HG03039 (cell line): Measurements from ENCODE around the gene TBK1.

ENCODE experiments used
- ATAC-seq: cut with Tn5 transposase; IDR thresholded peaks from one replicate; pipeline ENCODE4 v1.9.1; 2021; ENCODE audit warnings: mild to moderate bottlenecking, moderate library complexity; ENCODE audit not compliant: unreplicated experiment

TBK1 gene

DNA sequence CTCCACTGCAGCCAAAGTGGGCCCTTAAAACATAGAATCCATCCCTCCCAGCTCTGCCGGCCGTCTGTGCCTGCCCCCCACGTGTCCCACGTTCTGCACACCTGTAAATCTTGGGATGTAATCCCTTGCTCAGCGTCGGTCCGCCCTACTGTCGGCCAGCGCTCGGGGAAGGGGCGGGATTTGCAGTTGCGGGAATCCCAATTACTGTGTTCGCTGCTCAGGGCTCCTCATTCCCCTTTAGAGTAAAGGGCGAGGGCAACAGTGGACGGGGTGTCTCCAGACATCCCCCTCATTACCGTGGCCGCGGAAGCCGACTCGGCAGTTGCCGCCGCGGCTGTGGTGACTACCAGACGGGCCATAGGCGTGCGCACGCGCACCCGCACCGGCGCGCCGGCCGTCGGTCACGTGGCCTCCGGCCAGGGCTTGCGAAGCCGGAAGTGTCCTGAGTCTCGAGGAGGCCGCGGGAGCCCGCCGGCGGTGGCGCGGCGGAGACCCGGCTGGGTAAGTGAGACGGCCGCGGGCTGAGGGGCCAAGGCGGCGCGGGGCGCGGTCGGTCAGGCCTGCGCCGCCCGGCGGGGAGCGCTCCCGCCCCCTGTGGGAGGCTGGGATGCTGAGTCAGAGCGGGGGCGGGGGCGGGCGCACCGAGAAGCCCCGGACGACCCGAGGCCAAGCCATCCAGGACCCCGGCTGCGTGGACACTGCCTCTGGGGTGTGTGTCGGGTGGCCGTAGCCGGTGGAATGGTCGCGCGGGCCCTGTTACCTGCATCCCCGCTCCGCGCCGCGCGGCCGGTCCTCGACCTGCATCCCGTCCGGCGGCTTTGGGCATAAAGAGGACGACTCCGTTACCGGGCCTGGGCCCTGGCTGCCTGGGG lies at the start of gene TBK1:
TBK1 (plus strand) TSS at position 434 of the 872 bp plus-strand sequence. CDS start 3,751 bp downstream, outside the sequence.
- peak; percentile 86 for ATAC-seq

DNA sequence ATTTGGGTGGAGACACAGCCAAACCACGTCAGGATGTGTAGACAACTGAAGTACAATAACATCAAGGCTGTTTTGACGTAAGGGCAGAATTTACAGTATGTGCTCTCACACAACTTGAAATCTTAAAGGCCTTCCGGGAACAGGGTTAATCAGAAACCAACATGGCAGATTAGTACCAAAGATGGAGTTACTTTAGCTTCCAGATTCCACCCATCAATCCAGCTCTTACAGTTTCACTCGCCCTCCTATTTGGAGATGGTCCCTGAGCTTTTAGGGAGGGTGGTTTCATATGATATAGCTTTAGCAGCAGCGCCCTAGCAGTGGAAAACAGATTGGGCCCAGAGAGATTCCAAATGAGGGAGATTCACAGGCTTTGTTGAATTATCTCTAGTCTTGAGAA lies 49.7 kb upstream of the TBK1 start:
- ATAC-seq: no peak

DNA sequence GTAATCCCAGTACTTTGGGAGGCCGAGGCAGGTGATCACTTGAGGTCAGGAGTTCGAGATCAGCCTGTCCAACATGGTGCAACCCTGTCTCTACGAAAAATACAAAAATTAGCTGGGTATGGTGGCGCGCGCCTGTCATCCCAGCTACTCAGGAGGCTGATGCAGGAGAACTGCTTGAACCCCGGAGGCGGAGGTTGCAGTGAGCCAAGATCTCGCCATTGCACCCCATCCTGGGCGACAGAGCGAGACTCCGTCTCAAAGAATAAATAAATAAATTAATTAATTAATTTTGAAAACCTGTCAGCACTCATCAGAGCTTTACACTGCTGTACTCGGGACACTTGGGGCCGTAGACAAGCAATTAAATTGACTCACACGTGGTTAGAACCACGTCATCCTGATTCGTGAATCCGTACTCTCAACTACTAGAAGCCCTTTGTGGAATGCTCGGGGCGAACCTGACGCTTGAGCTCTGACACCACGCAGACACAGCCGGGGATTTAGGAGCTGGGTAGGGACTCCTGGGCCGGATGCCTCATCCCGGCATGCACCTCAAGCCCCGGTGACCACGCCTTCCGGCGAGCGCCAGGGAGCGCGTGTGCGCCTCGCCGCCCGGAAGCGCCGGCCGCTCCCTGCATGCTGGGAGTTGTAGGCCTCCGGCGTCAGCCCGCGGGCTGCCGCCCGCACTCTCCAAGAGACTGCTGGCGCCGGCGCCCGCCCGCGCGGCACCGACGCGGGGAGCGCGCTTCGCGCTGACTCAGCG lies 48.0 kb upstream of the TBK1 start, which contains the start of gene XPOT:
XPOT (plus strand) TSS at position 686 of the 763 bp plus-strand sequence. CDS start 5,644 bp downstream, outside the sequence.
- ATAC-seq: peak; percentile 94

DNA sequence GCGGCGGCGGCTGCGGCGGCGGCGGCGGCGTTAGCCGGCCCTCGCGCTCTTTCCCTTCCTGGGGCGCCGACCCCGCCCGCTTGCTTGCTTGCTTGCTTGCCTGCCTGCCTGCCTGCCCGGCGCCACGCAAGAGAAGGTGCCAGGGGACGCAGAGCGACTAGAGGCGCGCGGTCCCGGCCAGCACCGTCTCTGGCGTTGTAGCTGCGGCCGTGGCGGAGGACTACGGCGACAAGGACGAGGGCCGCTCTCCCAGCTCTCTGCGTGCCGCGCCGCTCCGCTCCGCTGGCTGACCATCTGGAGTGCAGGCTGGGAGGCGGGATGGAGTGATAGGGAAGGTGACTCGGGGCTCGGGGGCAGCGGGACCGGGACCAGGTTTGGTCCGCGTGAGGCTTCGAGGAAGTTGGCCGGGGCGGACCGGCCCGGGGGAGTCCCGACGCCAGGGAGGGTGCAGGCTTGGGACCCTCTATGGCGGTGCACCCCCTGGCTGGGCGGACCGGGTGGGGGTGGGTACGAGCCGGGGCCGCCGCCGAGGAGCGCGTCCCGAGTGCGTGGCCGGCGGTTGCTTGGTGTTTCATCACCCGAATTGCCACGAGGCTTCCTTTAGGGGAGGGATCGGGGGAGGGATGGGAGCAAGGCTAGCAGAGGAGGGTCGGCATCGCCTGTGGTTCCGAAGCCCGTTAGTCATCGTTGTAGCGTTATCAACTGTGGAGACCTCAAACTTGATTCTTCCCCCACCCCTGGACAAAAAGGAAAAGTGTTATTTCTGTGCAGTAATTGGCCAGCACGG lies 47.3 kb upstream of the TBK1 start:
- ATAC-seq: peak; percentile 22

DNA sequence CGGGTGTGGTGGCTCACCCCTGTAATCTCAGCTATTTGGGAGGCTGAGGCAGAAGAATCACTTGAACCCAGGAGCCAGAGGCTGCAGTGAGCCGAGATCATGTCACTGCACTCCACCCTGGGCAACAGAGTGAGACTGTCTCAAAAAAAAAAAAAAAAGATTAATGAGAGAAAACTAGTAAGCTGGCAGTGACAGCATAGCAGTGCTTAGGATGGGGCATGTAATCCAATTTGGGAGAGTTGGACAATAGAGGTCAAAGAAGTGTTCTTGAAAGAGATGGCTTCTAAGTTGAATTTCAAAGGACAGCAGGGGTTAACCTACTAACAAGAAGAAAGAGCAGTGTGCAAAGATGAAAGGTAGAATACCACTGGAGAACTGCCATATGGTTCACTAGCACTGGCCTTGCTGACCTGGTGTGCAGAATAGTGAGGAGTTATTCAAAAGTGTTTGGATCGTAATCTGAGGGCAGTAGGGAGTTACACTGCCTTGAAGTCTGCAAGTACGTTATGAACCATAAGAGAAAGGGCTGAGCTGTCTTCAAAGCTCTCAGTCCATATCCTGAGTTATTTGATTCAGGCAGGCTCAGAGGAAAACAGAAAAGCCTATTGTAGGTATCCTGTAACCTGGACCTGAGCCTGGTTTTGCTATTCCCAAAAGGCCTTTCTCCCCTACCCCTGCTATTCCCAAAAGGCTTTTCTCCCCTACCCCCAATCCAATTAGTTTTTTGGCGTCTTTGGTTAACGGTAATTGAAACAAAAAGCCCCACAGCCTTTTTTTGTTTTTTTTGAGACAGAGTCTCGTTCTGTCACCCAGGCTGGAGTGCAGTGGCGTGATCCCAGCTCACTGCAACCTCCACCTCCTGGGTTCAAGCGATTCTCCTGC lies 44.3 kb upstream of the TBK1 start:
- no peak for ATAC-seq

DNA sequence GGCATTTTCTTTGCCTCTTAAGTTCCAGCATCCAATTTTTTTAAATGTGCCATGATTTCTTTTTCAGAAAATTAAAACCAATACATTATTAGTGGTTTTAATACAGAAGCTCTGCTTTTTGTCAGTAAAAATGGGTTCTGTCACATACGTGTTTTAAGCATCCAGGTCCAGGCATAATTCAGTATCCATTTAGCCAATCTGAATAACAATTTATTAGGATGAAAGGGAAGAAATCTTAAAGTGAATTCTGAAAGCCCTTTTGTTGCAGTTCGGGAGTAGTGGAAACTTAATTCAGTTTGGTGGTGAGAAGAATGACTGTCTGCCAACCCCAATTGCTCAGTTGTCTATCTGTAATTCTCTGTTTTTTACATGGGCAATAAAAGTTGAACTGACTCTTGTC lies 40.5 kb upstream of the TBK1 start:
- no peak for ATAC-seq

DNA sequence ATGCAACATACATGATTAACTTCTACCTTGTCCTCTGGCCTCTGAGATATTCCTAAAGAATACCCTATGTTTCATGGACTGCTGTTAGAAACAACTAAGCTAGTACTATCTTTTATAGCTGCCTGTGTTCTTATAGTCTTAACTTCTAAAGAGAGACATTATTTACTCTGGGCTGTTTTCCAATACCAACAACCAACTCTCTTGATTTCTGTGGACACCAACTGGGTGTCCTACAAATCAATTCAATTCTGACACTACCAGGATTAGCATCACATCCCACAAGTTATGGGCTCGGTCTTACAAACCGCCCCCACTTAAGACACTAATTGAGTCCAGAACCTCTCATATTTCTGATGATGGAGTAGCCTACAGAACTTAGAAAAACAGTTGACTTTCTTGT lies 39.5 kb upstream of the TBK1 start:
- ATAC-seq: no peak

DNA sequence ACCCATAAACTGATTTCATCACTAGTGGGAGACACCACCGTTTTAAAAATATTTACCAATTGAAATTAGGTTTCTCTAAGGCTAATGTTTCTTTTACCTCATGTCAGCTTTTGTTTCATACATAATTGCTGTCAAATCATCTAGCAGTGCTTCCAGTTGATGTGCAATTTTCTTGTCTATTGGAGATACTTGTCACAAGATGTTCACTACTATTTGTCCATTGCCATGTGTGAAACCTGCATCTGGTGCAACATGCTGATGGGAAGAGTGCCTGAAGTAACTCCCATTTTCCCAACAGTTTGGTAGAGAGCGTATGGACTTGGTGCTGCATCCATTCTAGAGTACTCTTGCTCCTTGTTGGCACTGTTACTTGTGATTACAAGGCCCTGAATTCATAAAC lies 38.0 kb upstream of the TBK1 start:
- ATAC-seq: no peak

DNA sequence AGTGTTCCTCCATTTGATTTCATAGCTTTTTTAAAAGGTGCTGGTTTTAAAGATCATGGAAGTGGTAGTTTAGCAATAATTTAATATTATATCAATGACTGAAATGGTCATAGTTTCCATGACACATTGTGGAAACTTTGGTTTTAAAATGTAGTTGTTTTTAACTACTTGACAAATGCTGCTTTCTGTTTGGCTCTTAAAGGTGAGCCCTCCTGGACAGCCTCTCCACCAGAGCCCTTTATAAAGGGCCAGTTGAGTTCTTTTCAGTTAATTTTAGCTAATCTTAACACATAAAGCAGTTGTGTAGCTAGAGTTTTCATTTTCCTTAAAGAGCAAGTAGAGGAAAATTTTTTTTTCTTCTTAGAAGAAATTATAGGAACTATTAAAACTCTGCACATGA lies 33.7 kb upstream of the TBK1 start:
- ATAC-seq: no peak

DNA sequence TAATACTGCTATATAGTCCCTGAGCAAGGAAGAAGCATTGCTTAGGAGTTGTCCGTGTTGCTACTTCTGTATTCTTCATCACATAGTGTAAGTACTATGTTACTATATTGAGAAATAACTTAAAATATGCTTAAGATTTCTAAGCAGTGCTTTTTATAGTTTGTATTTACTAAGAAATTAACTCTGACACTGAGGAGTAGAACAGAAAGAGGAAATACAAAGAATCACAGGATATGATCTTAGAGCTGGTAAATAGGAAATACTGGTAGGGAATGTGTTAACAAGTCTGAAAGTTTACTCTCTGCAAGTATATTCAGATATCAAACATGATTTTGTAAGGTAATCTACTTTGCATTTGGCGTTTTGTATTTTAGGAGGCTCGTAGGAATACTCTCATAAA lies 32.2 kb upstream of the TBK1 start:
- no peak for ATAC-seq

DNA sequence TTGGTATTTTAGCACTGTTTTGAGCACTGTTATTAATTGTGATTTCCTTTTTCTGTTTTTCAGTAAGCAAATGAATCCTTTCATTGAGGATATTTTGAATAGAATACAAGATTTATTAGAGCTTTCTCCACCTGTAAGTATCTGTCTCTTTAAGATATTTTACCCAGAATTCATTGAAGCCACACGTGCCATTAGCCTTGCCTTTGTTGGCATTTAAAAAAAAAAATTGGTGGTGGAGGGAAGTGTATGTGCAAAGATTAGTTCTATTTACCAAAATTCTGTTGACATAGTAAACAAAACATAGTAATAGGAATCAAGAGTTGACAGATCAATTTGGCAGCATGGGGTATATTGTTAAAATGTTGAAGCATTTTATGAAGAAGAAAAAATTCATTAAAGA lies 23.9 kb upstream of the TBK1 start:
- ATAC-seq: no peak

DNA sequence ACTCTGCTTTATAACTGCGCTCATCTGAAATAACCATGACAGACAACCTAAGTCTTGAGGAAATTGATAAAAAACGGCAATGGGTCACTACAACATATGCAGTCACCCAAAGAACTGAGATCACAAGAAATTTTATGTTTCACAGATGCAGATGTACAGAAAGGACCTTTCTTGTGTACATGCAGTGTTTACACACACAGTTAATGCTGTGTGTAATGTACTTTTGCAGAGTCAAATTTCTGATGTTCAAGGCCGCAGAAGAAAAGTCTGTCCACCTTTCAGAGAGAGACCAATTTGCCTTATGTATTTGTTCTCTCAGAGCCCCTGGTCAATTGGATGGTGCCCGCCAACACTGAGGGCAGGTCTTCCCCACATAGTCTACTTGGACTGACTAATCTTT lies 23.0 kb upstream of the TBK1 start:
- ATAC-seq: no peak

DNA sequence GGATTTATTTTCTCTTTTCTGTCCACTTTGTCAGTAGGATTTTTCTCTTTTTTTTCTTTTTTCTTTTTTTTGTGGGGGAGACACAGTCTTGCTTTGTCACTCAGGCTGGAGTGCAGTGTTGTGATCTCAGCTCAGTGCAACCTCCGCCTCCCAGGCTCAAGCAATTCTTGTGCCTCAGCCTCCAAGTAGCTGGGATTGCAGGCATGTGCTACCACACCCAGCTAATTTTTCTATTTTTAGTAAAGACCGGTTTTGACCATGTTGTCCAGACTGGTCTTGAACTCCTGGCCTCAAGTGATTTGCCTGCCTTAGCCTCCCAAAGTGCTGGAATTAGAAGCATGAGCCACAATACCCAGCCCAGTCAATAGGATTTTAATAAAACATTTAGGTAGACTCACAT lies 21.0 kb upstream of the TBK1 start:
- ATAC-seq: no peak

DNA sequence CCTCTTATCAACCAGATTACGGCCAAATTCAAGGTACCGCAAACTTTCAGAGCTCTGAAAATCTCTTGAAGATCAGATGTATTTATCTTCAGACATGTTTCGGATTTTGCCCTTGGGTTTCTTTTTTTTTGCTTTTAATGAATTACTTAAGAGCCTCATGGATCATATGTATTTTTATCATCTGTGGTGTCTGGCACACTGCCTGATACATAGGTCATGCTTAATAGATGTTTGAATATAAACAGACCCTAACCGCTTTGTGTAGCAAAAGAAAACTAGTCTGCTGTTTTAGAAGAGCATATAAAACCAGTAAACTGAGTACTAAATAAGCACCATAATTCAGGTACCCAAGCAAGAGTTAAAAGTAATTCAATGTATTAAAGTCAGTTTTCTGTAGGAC lies 20.1 kb upstream of the TBK1 start:
- no peak for ATAC-seq

DNA sequence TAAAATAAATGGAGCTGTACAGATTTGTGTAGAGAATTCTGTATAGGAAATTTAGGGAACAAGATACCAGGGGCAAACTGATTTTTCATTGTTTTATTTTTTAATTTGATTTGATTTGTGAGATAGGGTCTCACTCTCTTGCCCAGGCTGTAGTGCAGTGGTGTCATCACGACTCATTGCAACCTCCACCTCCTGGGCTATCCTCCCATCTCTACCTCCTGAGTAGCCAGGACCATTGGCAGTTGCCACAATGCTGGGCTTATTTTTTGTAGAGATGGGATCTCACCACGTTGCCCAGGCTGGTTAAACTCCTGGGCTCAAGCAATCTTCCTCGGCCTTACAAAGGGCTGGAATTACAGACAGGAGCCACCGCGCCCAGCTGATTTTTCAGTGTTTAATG lies 18.0 kb upstream of the TBK1 start:
- no peak for ATAC-seq

DNA sequence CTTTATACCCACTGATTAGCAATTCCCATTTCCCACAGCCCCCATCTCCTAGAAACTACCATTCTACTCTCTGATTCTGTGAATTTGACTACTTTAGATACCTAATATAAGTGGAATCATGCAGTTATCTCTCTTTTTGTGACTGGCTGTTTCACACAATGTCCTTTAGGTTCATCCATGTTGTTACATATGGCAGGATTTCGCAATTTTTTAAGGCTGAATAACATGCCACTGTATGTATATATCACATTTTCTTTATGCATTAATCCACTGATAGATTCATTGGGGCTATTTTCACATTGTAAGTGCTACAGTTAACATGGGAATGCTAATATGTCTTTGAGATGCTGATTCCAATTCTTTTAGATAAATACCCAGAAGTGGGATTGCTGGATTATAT lies 11.8 kb upstream of the TBK1 start:
- ATAC-seq: no peak

DNA sequence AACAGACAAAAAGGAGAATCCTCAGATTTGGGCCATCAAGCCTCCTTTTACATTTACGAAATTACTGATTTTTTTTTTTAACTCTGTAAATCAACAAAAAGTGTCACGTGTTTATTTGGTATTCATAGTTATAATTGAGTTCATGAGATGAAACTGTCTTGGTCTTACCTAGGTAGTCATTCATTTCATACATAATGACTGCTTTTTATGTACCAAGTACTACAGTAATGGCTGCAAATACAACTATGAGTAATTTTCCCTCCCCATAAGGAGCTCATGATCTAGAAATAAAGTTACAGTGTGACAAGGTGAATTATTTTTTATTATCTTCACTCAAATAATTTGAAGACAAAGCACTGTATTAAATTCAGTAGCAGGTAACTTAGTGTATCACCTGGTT lies 6.4 kb upstream of the TBK1 start:
- no peak for ATAC-seq

DNA sequence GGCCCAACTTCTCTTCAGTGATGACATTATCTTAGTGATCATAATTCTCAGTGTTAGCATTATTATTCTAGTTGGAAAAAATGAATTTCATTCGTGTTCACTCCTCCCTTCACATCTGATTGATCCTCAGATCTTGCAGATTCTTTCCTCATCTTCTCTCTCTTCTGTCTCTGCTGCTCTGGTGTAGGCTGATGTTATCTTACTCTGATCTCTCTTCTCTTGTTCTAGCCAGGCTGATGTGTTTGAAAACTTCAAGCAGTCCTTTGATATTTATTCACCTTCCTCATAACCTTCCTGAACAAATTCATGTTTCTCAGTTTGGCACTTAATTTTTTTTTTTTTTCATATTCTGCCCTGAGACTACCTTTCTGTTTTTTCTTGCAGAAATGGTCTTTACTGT lies 5.6 kb upstream of the TBK1 start:
- ATAC-seq: no peak

DNA sequence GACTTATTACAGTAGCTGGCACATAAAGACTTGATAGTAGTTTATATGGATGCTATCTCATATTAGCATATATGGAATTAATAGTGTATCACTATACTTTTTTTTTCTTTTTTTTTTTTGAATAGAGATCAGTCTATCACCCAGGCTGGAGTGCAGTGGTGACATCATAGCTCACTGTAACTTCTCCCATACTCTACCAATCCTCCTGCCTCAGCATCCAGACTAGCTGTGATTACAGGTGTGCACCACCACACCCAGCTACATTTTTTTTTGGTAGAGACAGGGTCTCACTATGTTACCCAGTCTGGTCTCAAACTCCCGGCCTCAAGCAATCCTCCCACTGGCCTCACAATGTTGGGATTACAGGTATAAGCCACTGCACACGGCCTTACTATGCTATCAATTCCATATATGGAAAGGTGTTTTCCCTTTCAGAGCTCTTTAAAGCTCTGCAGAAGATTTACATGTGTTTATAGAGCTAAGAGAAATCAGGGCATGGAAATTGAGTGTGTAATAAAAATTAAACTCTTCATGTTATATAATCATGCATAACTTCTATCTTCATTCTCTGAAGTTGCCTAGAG lies 1.8 kb upstream of the TBK1 start:
- ATAC-seq: no peak
